ENCODE results near the gene SLIT3.

The SLIT3 gene

DNA sequence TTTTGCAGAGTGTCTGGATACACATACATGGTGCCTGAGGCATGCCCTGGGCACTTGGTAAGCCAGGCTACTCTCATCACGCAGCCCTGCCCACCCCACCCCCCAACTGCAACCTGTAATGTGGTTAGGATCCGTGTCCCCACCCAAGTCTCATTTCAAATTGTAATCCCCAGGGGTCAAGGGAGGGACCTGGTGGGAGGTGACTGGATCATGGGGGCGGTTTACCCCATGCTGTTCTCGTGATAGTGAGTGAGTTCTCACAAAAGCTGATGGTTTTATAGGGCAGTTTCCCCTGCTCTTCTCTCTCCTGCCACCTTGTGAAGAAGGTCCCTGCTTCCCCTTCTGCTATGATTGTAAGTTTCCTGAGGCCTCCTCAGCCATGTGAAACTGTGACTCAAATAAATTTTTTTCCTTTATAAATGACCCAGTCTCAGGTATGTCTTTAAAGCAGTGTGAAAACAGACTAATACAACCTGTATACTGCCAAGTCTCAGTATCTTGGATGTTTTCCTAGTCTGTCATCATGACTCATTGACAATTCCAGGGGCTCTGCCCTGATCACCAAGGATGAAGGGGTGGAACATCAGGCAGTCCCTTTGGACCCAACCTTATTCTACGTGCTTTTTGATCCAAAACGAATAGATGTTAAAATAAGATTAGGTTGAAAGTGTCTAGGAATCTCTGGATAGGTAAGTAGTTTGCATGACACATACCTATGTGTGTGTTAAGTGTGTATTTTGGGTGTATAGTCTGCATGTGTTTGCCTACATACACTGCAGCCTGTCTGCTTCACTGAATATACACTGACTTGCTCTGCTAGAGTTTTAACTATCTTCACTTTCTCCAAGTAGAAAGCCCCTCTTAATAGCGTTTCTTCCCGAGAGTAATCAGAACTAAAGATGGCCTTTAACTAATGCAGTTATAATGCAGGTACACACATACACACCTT lies 293.8 kb downstream of the SLIT3 start:
- POLR2A ChIA-PET = no interaction called here
- no peaks in the 10 kb centered on the region for H3K9me3 ChIP-seq (ENCODE audit: control insufficient read depth, insufficient read depth, low read depth, low read length)
- H3K27ac ChIP-seq (ENCODE audit: extremely low read depth, low read depth, low read length) = no peak overlapping the region
- no peak overlapping the region for H3K4me3 ChIP-seq (ENCODE audit: low read depth, low read length)
- TF ChIP-seq ZFHX2 (tag by site-specific recombination; conservative IDR thresholded peaks at IDR 0.05) (peak; percentile 49), ZFP69B (tag by site-specific recombination; IDR thresholded peaks at IDR 0.05) (no peak), WT1 (tag by site-specific recombination; IDR thresholded peaks at IDR 0.05) (peak; percentile 28; the same call in 1 of the 2 replicates), ZIC2 (tag by site-specific recombination; IDR thresholded peaks at IDR 0.05) (peak; percentile 26; the same call in 1 of the 2 replicates), SALL2 (tag by site-specific recombination; IDR thresholded peaks at IDR 0.05; ENCODE audit: borderline replicate concordance) (no peak), EGR2 (tag by site-specific recombination; IDR thresholded peaks at IDR 0.05; ENCODE audit: low read depth) (peak; percentile 37; the same call in 1 of the 2 replicates), ZNF785 (tag by site-specific recombination; IDR thresholded peaks at IDR 0.05) (no peak), ZSCAN4 (tag by site-specific recombination; IDR thresholded peaks at IDR 0.05) (no peak), GLIS1 (tag by site-specific recombination; IDR thresholded peaks at IDR 0.05) (peak; percentile 24; the same call in 1 of the 2 replicates), KLF1 (tag by site-specific recombination; IDR thresholded peaks at IDR 0.05) (peak; percentile 92), ZNF626 (tag by site-specific recombination; IDR thresholded peaks at IDR 0.05) (no peak), ZNF747 (tag by site-specific recombination; IDR thresholded peaks at IDR 0.05) (no peak), ZNF423 (tag by site-specific recombination; IDR thresholded peaks at IDR 0.05) (peak; percentile 54; the same call in 1 of the 2 replicates)
- TF ChIP-seq, protein P1, sequence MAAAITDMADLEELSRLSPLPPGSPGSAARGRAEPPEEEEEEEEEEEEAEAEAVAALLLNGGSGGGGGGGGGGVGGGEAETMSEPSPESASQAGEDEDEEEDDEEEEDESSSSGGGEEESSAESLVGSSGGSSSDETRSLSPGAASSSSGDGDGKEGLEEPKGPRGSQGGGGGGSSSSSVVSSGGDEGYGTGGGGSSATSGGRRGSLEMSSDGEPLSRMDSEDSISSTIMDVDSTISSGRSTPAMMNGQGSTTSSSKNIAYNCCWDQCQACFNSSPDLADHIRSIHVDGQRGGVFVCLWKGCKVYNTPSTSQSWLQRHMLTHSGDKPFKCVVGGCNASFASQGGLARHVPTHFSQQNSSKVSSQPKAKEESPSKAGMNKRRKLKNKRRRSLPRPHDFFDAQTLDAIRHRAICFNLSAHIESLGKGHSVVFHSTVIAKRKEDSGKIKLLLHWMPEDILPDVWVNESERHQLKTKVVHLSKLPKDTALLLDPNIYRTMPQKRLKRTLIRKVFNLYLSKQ (tag by site-specific recombination; IDR thresholded peaks at IDR 0.05; ENCODE audit: borderline replicate concordance) = no peak
- H3K4me1 ChIP-seq (ENCODE audit: control insufficient read depth, insufficient read depth, low read length) = peaks cover 3% of the 10 kb centered on the region
- no peaks in the 10 kb centered on the region for H3K36me3 ChIP-seq (ENCODE audit: control insufficient read depth in 2 of 2, insufficient read depth in 1 of 2, low read length in 2 of 2)
- CTCF ChIA-PET = interaction anchor here (1.0 kb wide), 1 partner anchor 295 kb away, joined by 4 read pairs; no protein-coding TSS in a partner anchor

- Histone ChIP-seq H3K36me3 (ENCODE audit: control insufficient read depth in 2 of 2, insufficient read depth in 1 of 2, low read length in 2 of 2) (no peaks in the 10 kb centered on the region), H3K4me3 (ENCODE audit: low read depth, low read length) (no peak overlapping the region), H3K27ac (ENCODE audit: extremely low read depth, low read depth, low read length) (no peak overlapping the region), H3K9me3 (ENCODE audit: control insufficient read depth, insufficient read depth, low read depth, low read length) (no peaks in the 10 kb centered on the region), H3K4me1 (ENCODE audit: control insufficient read depth, insufficient read depth, low read length) (peaks cover 3% of the 10 kb centered on the region)
- ChIA-PET POLR2A (interaction anchor here (0.8 kb wide), 1 partner anchor 9 kb away, joined by 4 read pairs; no protein-coding TSS in a partner anchor), CTCF (interaction anchor here (0.6 to 1.7 kb wide), 9 partner anchors 12 to 1894 kb away, joined by 3 to 8 read pairs (median 4); partner anchors contain the start of gene SLIT3)
- TF ChIP-seq ATF2 (tag by site-specific recombination; IDR thresholded peaks at IDR 0.05; ENCODE audit: low read depth) (peak; percentile 70; the same call in 1 of the 2 replicates), ZNF335 (tag by site-specific recombination; conservative IDR thresholded peaks at IDR 0.05) (peak; percentile 29), ZXDB (tag by site-specific recombination; IDR thresholded peaks at IDR 0.05) (no peak), ZFHX2 (tag by site-specific recombination; conservative IDR thresholded peaks at IDR 0.05) (no peak), ZNF555 (tag by site-specific recombination; conservative IDR thresholded peaks at IDR 0.05) (no peak), ZNF629 (tag by site-specific recombination; IDR thresholded peaks at IDR 0.05) (peak; percentile 56), TRIM28 (IDR thresholded peaks at IDR 0.05; ENCODE audit: borderline replicate concordance, low read length) (0 out of 2 replicates have a peak, but pooled peaks have one; percentile 48), ZNF677 (tag by site-specific recombination; IDR thresholded peaks at IDR 0.05) (no peak), ZEB2 (tag by site-specific recombination; IDR thresholded peaks at IDR 0.05) (peak; percentile 41; the same call in 1 of the 2 replicates), ZNF837 (tag by site-specific recombination; IDR thresholded peaks at IDR 0.05) (no peak)
These were observed 296.4 kb downstream of the SLIT3 start for GRCh38 chr5:169004551-169004950.
